Pancreas (tissue), 10 donors: ENCODE results near the gene ZSCAN16. TPM values are rescaled to one million over a fixed set of nuclear protein-coding genes. Genes with fewer than 3 reads are reported as not detected.

Experiments
- ATAC-seq, 4 donors: fragments of 200-7000 bp; cut with Tn5 transposase; one replicate each; pipeline versions ENCODE4 v1.8.0 to v1.9.1; 2020; ENCODE audit warnings: mild to moderate bottlenecking in 4 of 4, moderate library complexity in 4 of 4
- DNase-seq, 6 donors: peaks; one replicate each; pipeline ENCODE4 v3.0.0-alpha.2; 2020
- FAIRE-seq: peaks from 2 replicates; lab custom pipeline; 2012; peaks lifted over from hg19 to GRCh38; lab: Jason Lieb, UNC
- H3K27ac ChIP-seq, 4 donors: fragments of 200-600 bp; sonication (generic); 1 replicate in 3 of 4; 2 replicates in 1 of 4; pipeline versions ENCODE4 v1.5.0 to v1.8.0; 2020
- H3K27me3 ChIP-seq, 4 donors: fragments of 200-600 bp; one replicate each; pipeline ENCODE4 v1.8.0; 2021
- H3K36me3 ChIP-seq, 3 donors: fragments of 200-600 bp; sonication (generic) in 1 of 3; one replicate each; pipeline versions ENCODE4 v1.5.0 to v1.8.0; 2020 to 2021
- H3K4me1 ChIP-seq, 3 donors: fragments of 200-600 bp; one replicate each; pipeline ENCODE4 v1.8.0; 2021
- H3K4me3 ChIP-seq, 4 donors: fragments of 200-600 bp; sonication (generic) in 2 of 4; one replicate each; pipeline versions ENCODE4 v1.5.0 to v1.8.0; 2020 to 2021
- H3K9me3 ChIP-seq, 4 donors: fragments of 200-600 bp; one replicate each; pipeline ENCODE4 v1.8.0; 2021
- CTCF ChIP-seq, 4 donors: fragments of 200-600 bp; sonication (generic) in 3 of 4; IDR thresholded peaks; one replicate each; pipeline versions ENCODE4 v1.5.0 to v1.8.0; 2021; ENCODE audit warnings: antibody characterized with exemption in 4 of 4
- WGBS, 2 donors: extraction: QIAGEN DNeasy Blood & Tissue Kit; methylation state at CpG; one replicate each; pipeline ENCODE4 v1.1.7; 2013; 5-methylcytosine and 5-hydroxymethylcytosine counted together
- intact Hi-C, 3 donors: fragments of 100-400 bp; cut with DNase I; formaldehyde crosslinking; loops; one replicate each; pipeline versions ENCODE4 v1.11.1 to v1.14.2; 2022
- polyA plus RNA-seq, 2 donors: library from polyadenylated mRNA; stranded (reverse); fragments of 200-250 nt; gene quantifications; one replicate each; pipeline ENCODE4 v1.2.3, GENCODE V29; 2013
- total RNA-seq, 6 donors: library from RNA; stranded (reverse); fragmentation: NEBNext Ultra II Directional in 4 of 6; extraction: Animal tissue kit (Norgen Biotek cat#: 25700) in 4 of 6; gene quantifications; one replicate each; pipeline versions ENCODE4 v1.2.1 to v1.2.4, GENCODE V29; 2021 to 2023
- donor health status: healthy with polysubstance abuse.
- donor health status: DM: no; HTN: no; CAD: no; lungs with moderate emphysema.
- donor health status: DM: no; HTN: no; CAD: no.
- donor health status: control.
- donor health status: control.
- donor health status: Bipolar disorder and iron deficiency.
- donor health status: DM: yes; HTN: yes; CAD: no.
- donor health status: DM: no; HTN: no; CAD: no.
- donor health status: DM: no; HTN: no; CAD: no.
- donor health status: DM: yes; HTN: yes; CAD: no.

The ZSCAN16 gene
- total and polyA plus RNA-seq, 8 donors = 1.6 to 5.0 (median 2.9) TPM

- Histone ChIP-seq H3K9me3 (no peaks in the 10 kb centered on the region), H3K27me3 (no peaks in the 10 kb centered on the region), H3K36me3 (peaks cover 0 to 5% (median 0%) of the 10 kb centered on the region in 3 donors), H3K4me1 (peaks cover 0 to 9% (median 0%) of the 10 kb centered on the region in 3 donors), H3K27ac (no peak overlapping the region), H3K4me3 (no peak overlapping the region)
- ATAC-seq (no peak), FAIRE-seq (no peak), DNase-seq (no peak)
- intact Hi-C loops = no loop called here
- no peak for TF ChIP-seq CTCF (IDR thresholded peaks at IDR 0.05)
- 72 to 78% methylated on average over 4 of the region's 4 CpGs for WGBS, 2 donors
Observed at GRCh38 chr6:28125401-28125800, 992 bp downstream of the ZSCAN16 start.

GRCh38 chr6:28134015-28134414 lies 9.6 kb downstream of the ZSCAN16 start:
- Histone ChIP-seq H3K4me3 (no peak overlapping the region), H3K36me3 (no peaks in the 10 kb centered on the region), H3K9me3 (no peaks in the 10 kb centered on the region), H3K27ac (no peak overlapping the region), H3K27me3 (no peaks in the 10 kb centered on the region), H3K4me1 (peaks cover 0 to 9% (median 4%) of the 10 kb centered on the region in 3 donors)
- 61 to 73% methylated on average over 3 of the region's 3 CpGs for WGBS, 2 donors
- ATAC-seq = no peak
- no peak for DNase-seq
- no peak for TF ChIP-seq CTCF (IDR thresholded peaks at IDR 0.05)
- FAIRE-seq = no peak
- intact Hi-C loops = loop anchor here in 1 of 3 donors (10.0 kb wide), 1 partner anchor 231 kb away; no protein-coding TSS in a partner anchor

GRCh38 chr6:28134716-28135115 lies 10.3 kb downstream of the ZSCAN16 start:
- FAIRE-seq (no peak), DNase-seq (no peak), ATAC-seq (no peak)
- Histone ChIP-seq H3K27ac (no peak overlapping the region), H3K9me3 (no peaks in the 10 kb centered on the region), H3K27me3 (no peaks in the 10 kb centered on the region), H3K4me3 (no peak overlapping the region), H3K36me3 (no peaks in the 10 kb centered on the region), H3K4me1 (peaks cover 0 to 9% (median 4%) of the 10 kb centered on the region in 3 donors)
- 51 to 69% methylated on average over 1 of the region's 1 CpG for WGBS, 2 donors
- intact Hi-C loops = loop anchor here in 1 of 3 donors (10.0 kb wide), 1 partner anchor 230 kb away; no protein-coding TSS in a partner anchor
- TF ChIP-seq CTCF (IDR thresholded peaks at IDR 0.05) = no peak

- FAIRE-seq (no peak), ATAC-seq (no peak), DNase-seq (no peak)
- H3K4me3 ChIP-seq = peak overlapping the region in 1 of 4 donors; percentile 71
- no peak for TF ChIP-seq CTCF (IDR thresholded peaks at IDR 0.05)
- H3K36me3 ChIP-seq = no peaks in the 10 kb centered on the region
- H3K27me3 ChIP-seq = no peaks in the 10 kb centered on the region
- intact Hi-C loops = loop anchor here in 1 of 3 donors (10.0 kb wide), 1 partner anchor 229 kb away; no protein-coding TSS in a partner anchor
- WGBS, 2 donors = 25 to 27% methylated on average over 3 of the region's 3 CpGs
- H3K9me3 ChIP-seq = no peaks in the 10 kb centered on the region
- peaks cover 0 to 9% (median 4%) of the 10 kb centered on the region in 3 donors for H3K4me1 ChIP-seq
- no peak overlapping the region for H3K27ac ChIP-seq
Observed at GRCh38 chr6:28135393-28135792, 11.0 kb downstream of the ZSCAN16 start.
